GM06990 (cell line): ENCODE data around the gene HIPK2.

Experiments used
- DNase-seq: peaks from one replicate; pipeline ENCODE4 v3.0.0-alpha.2; 2011; ENCODE audit not compliant: insufficient read length; ENCODE audit errors: extremely low read depth
- H3K27me3 ChIP-seq: replicated peaks from 2 replicates; pipeline ENCODE4 v1.6.0; 2011; ENCODE audit warnings: low read length; ENCODE audit not compliant: control insufficient read depth, insufficient read depth
- H3K36me3 ChIP-seq: 2 replicates; pipeline ENCODE4 v1.5.1; 2011; ENCODE audit warnings: low read length; ENCODE audit not compliant: control insufficient read depth, insufficient read depth
- H3K4me3 ChIP-seq: replicated peaks from 2 replicates; pipeline ENCODE4 v1.5.1; 2011; ENCODE audit warnings: low read depth, mild to moderate bottlenecking, control low read depth, low read length
- TF ChIP-seq, protein P1 (sequence below): IDR thresholded peaks from 2 replicates; pipeline ENCODE4 v1.5.1; 2011; ENCODE audit warnings: low read length, control low read depth, mild to moderate bottlenecking, inconsistent platforms; ENCODE audit not compliant: insufficient read depth, poor library complexity, severe bottlenecking

Gene HIPK2

DNA sequence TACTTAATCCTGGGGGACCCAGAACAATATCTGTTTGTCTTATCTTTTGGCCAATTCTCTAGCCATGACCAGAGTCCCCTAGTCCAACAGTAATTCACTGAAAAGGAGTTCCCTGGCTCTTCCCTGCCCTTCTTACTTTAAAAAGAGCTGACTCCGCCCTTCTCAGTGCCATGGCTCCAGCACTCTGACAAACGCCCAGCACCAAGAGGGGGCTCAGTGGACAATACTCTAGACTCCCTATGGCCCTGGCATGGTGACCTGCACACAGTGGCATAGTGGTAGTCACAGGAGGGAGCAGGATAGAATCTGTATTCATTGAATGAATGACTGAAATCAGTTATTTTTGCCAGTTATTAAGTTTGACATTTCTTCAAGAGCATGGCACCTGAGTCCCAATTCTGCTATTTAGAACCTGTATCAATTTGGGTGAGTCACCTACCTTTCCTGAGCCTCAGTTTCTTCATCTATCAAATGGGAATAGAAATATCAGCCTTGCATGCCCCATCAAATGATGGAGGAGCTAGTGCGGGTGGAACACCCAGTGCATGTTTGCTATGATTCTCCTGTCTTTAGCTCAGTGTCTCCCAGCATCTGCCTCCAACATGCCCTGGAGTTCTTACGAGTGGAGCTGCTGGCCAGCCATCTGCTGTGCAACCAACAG lies 184.9 kb downstream of the HIPK2 start:
- Histone ChIP-seq H3K4me3 (no peak overlapping the region), H3K27me3 (no peaks in the 10 kb centered on the region), H3K36me3 (peaks cover 42% of the 10 kb centered on the region)
- TF ChIP-seq, protein P1, sequence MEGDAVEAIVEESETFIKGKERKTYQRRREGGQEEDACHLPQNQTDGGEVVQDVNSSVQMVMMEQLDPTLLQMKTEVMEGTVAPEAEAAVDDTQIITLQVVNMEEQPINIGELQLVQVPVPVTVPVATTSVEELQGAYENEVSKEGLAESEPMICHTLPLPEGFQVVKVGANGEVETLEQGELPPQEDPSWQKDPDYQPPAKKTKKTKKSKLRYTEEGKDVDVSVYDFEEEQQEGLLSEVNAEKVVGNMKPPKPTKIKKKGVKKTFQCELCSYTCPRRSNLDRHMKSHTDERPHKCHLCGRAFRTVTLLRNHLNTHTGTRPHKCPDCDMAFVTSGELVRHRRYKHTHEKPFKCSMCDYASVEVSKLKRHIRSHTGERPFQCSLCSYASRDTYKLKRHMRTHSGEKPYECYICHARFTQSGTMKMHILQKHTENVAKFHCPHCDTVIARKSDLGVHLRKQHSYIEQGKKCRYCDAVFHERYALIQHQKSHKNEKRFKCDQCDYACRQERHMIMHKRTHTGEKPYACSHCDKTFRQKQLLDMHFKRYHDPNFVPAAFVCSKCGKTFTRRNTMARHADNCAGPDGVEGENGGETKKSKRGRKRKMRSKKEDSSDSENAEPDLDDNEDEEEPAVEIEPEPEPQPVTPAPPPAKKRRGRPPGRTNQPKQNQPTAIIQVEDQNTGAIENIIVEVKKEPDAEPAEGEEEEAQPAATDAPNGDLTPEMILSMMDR = no peak
- no peak for DNase-seq

- Histone ChIP-seq H3K4me3 (no peak overlapping the region), H3K36me3 (peaks cover 36% of the 10 kb centered on the region), H3K27me3 (no peaks in the 10 kb centered on the region)
- TF ChIP-seq, protein P1 = no peak
- no peak for DNase-seq
Measured at GRCh38 chr7:139591550-139592195, 186.1 kb downstream of the HIPK2 start.

DNA sequence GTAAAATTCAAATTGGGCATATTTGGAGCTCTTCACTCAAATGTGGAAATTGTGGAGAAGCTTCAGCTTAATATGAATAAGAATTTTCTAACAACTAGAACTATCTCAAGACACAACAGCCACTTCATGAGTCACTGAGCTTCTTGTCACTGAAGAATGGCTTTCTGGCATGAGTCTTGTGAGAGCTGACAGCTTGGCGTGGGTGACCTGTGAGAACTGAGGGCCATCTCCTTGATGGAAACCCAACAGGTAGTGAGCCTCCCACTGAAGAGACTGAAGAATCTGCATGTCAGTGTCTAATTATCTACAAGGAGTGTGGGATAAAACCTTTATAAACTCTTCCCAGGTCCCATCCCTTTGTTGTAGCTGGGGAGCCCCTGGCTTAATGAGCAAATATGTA lies 188.3 kb downstream of the HIPK2 start:
- DNase-seq = no peak
- Histone ChIP-seq H3K27me3 (no peaks in the 10 kb centered on the region), H3K36me3 (peaks cover 29% of the 10 kb centered on the region), H3K4me3 (no peak overlapping the region)
- TF ChIP-seq, protein P1 = no peak

GRCh38 chr7:139588632-139589031 lies 189.2 kb downstream of the HIPK2 start:
- peaks cover 32% of the 10 kb centered on the region for H3K36me3 ChIP-seq
- H3K4me3 ChIP-seq = no peak overlapping the region
- DNase-seq = no peak
- no peaks in the 10 kb centered on the region for H3K27me3 ChIP-seq
- TF ChIP-seq, protein P1 = no peak

GRCh38 chr7:139587535-139587934 lies 190.3 kb downstream of the HIPK2 start:
- TF ChIP-seq, protein P1 = no peak
- no peaks in the 10 kb centered on the region for H3K27me3 ChIP-seq
- H3K36me3 ChIP-seq = peaks cover 40% of the 10 kb centered on the region
- H3K4me3 ChIP-seq = no peak overlapping the region
- no peak for DNase-seq
